GM21786 (cell line): Measurements from ENCODE around the gene MAP4K1.
A peak's percentile ranks its signal among the peaks of the same experiment; 100 is the strongest.
"Not testable (repeated sequence)": the region's sequence is repeated elsewhere in the genome, so short reads cannot be mapped to it uniquely, and the experiment has no call there.

ENCODE experiments used
- ATAC-seq: cut with Tn5 transposase; IDR thresholded peaks from one replicate; pipeline ENCODE4 v1.9.1; 2021; ENCODE audit not compliant: unreplicated experiment

Gene MAP4K1

GRCh38 chr19:38579304-38579703, 38.4 kb downstream of the MAP4K1 start:
- not testable (repeated sequence) for ATAC-seq

GRCh38 chr19:38577826-38578225, 39.9 kb downstream of the MAP4K1 start:
- no peak for ATAC-seq

DNA sequence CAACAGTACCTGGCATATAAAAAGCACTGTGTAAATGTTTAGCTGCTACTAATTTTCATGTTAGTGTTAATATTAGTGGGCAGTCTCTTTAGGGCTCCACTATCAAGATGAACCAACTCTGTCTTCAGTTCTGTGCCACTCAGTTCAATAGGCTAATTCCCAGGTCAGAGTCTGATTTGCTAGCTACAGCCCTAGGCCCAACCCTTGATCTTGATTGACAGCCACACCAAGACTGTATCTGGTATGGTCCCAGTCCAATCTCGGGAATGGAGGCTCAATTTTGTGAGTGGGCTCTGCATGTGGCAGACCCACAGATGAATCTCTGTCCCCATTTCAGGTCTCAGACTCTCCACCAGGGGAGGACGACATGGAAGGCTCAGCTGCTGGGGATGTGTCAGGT, 46.1 kb downstream of the MAP4K1 start:
- no peak for ATAC-seq

DNA sequence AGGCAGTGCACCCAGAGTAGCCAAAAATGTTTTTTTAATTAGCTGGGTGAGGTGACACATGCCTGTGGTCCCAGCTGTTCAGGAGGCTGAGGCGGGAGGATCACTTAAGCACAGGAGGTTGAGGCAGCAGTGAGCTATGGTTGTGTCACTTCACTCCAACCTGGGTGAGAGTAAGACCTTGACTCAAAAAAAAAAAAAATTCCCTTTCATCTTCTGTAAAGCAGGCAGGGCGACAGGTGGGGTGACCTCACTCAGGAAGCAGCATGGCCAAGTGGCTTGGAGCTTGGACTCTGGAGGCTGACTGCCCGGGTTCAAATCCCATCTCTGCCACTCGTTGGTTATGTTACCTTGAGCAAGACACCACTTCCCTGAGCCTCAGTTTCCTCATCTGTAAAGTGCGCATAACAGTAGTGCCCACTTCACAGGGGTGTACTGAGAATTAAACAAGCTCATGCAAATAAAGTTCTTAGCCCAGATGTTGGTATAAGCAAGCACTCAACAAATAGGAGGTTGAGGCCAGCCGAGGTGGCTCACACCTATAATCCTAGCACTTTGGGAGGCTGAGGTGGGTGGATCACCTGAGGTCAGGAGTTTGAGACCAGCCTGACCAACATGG, 48.3 kb downstream of the MAP4K1 start:
- no peak for ATAC-seq

DNA sequence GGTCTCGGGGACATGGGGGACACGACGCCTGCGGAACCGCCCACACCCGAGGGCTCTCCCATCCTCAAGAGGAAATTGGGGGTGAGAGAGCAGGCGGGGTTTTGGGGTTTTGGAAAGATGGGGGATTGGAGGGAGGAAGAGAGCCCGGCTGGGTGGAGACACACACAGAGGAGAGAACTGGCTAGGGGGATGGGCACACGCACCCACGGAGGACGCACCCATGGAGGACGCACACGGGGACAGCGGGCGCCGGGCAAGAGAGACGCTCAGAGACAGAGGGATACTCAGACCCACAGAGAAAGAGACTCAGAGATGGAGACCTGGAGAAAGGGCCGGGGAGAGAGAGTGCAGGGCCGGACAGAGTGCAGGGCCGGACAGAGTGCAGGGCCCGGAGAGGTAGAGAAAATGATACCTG, 52.1 kb downstream of the MAP4K1 start:
- ATAC-seq = no peak

- no peak for ATAC-seq
Measured at GRCh38 chr19:38564981-38565690, 52.6 kb downstream of the MAP4K1 start.

- ATAC-seq = no peak
Measured at GRCh38 chr19:38563475-38563874, 54.3 kb downstream of the MAP4K1 start.

- no peak for ATAC-seq
Measured at GRCh38 chr19:38562096-38562495, 55.7 kb downstream of the MAP4K1 start.

- no peak for ATAC-seq
Measured at GRCh38 chr19:38561658-38562057, 56.1 kb downstream of the MAP4K1 start.

GRCh38 chr19:38561053-38561606, 56.6 kb downstream of the MAP4K1 start:
- no peak for ATAC-seq

GRCh38 chr19:38559428-38560401, 58.0 kb downstream of the MAP4K1 start:
- ATAC-seq = peak; percentile 69

- ATAC-seq = not testable (repeated sequence)
Measured at GRCh38 chr19:38558933-38559332, 58.8 kb downstream of the MAP4K1 start.

- peak; percentile 39 for ATAC-seq
Measured at GRCh38 chr19:38557205-38557799, 60.5 kb downstream of the MAP4K1 start.

- no peak for ATAC-seq
Measured at GRCh38 chr19:38556521-38557174, 61.1 kb downstream of the MAP4K1 start.

DNA sequence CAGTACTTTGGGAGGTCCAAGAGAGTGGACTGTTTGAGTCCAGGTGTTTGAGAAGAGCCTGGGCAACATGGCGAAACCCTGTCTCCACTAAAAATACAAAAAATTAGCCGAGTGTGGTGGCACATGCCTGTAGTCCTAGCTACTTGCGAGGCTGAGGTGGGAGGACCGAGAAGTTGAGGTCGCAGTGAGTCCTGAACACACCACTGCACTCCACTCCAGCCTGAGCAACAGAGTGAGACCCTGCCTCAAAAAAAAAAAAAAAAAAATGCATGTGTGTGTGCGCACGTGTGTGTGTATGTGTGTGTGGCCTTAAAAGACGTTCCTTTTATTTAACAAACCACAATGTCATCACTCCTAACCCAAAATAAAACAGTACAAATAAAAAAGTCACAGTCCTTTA, 62.6 kb downstream of the MAP4K1 start:
- ATAC-seq = no peak

GRCh38 chr19:38554676-38555141, 63.0 kb downstream of the MAP4K1 start:
- ATAC-seq = no peak

DNA sequence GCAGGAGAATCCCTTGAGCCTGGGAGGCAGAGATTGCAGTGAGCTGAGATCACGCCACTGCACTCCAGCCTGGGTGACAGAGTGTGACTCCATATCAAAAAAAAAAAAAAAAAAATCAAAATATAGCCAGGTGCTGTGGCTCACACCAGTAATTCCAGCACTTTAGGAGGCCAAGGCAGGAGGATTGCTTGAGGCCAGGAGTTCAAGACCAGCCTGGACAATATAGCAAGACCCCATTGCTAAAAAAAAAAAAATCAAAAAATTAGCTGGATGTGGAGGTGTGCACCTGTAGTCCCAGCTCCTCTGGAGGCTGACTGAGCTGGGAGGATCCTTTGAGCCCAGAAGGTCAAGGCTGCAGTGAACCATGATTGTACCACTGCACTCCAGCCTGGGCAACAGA, 64.5 kb downstream of the MAP4K1 start:
- not testable (repeated sequence) for ATAC-seq

- peak; percentile 68 for ATAC-seq
Measured at GRCh38 chr19:38551450-38551813, 66.3 kb downstream of the MAP4K1 start.

GRCh38 chr19:38550376-38550775, 67.4 kb downstream of the MAP4K1 start:
- ATAC-seq = no peak

DNA sequence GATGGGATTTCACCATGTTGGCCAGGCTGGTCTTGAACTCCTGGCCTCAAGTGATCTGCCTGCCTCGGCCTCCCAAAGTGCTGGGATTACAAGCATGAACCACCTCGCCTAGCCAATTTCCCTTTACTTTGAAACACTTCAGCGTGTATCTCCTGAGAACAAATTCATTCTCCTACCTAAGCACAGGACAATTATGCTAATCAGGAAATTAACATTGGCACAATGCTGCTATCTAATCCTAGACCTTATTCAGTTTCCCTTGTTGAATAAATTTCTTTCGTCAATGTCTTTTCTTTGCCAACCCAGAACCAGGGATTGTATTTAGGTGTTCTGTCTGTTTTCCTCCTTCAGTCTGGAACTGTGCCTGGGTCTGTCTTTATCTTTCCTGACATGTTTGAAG, 67.8 kb downstream of the MAP4K1 start:
- no peak for ATAC-seq
